Epithelial cell of proximal tubule (primary cell): ENCODE data around the gene TEX10. TPM values are rescaled to one million over a fixed set of nuclear protein-coding genes. Genes with fewer than 3 reads are reported as not detected.
"Not testable (repeated sequence)": the region's sequence is repeated elsewhere in the genome, so short reads cannot be mapped to it uniquely, and the experiment has no call there.

Experiments
- DNase-seq: peaks from one replicate; pipeline ENCODE4 v3.0.0-alpha.2; 2011; ENCODE audit warnings: low read depth
- H3K4me3 ChIP-seq: 2 replicates; pipeline ENCODE4 v1.5.1; 2011; ENCODE audit warnings: low read depth, mild to moderate bottlenecking, low read length
- total RNA-seq: library from RNA; depleted of rRNA; stranded (reverse); fragments of >200 nt; gene quantifications from 2 replicates; pipeline ENCODE4 v1.2.3, GENCODE V29; 2015
- TF ChIP-seq, protein P1 (sequence below): conservative IDR thresholded peaks from 2 replicates; pipeline ENCODE4 v1.5.1; 2012; ENCODE audit warnings: low read depth, mild to moderate bottlenecking, low read length

TEX10 gene
- total RNA-seq, 1 donor from 2014 or later = 25.9 TPM

GRCh38 chr9:100350188-100350587 lies 2.6 kb downstream of the TEX10 start:
- TF ChIP-seq, protein P1, sequence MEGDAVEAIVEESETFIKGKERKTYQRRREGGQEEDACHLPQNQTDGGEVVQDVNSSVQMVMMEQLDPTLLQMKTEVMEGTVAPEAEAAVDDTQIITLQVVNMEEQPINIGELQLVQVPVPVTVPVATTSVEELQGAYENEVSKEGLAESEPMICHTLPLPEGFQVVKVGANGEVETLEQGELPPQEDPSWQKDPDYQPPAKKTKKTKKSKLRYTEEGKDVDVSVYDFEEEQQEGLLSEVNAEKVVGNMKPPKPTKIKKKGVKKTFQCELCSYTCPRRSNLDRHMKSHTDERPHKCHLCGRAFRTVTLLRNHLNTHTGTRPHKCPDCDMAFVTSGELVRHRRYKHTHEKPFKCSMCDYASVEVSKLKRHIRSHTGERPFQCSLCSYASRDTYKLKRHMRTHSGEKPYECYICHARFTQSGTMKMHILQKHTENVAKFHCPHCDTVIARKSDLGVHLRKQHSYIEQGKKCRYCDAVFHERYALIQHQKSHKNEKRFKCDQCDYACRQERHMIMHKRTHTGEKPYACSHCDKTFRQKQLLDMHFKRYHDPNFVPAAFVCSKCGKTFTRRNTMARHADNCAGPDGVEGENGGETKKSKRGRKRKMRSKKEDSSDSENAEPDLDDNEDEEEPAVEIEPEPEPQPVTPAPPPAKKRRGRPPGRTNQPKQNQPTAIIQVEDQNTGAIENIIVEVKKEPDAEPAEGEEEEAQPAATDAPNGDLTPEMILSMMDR = no peak
- H3K4me3 ChIP-seq = peak overlapping the region; percentile 32
- peak; percentile 9 for DNase-seq

DNA sequence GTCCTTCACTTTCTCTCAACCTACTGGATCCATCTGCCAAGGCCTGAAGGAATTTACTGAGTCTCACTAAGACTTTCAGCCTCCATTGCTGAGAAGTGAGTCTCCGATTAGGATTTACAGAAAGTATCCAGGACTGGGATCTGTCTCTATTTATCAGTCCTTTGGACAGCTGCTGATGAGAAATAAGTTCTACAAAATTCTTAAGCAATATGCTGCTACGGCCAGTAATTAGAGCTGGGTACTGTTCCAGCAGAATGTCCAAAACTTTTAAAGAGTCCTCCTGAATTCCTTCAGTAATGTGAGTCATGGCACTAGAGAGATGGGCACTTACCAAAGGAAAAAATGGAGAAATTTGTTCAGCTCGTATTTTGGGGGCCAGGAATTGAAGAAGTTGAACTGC lies 5.9 kb downstream of the TEX10 start:
- DNase-seq = no peak
- TF ChIP-seq, protein P1 = no peak
- no peak overlapping the region for H3K4me3 ChIP-seq

DNA sequence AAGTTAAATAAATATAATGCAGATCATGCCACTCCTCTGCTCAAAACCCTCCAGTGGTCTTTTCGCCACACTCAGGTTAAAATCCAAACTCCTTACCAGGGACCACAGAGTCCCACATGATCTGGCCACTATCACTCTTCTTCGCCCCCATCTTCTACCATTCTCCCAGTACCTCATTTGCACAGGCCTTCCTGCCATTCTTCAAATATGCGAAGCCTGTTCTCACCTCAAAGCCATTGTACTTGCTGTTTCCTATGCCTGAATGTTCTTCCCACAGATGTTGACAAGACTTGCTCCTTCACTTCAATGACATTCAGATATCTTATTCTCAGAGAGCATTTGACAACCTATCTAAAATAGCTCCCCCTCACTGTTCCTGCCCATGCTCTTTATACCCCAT lies 10.9 kb downstream of the TEX10 start:
- no peak overlapping the region for H3K4me3 ChIP-seq
- no peak for DNase-seq
- TF ChIP-seq, protein P1 = no peak

- DNase-seq = no peak
- no peak overlapping the region for H3K4me3 ChIP-seq
- TF ChIP-seq, protein P1 = no peak
Observed at GRCh38 chr9:100340224-100340623, 12.5 kb downstream of the TEX10 start.

DNA sequence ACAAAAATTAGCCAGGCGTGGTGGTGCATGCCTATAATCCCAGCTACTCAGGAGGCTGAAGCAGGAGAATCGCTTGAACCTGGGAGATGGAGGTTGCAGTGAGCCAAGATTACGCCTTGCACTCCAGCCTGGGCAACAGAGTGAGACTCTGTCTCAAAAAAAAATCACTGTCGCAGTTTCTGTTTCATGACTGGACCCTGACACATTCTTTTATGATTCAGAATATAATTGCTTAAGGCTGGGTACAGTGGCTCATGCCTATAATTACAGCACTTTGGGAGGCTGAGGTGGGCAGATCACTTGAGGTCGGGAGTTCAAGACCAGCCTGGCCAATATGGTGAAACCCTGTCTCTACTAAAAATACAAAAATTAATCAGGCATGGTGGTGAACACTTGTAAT lies 14.0 kb downstream of the TEX10 start:
- not testable (repeated sequence) for H3K4me3 ChIP-seq, DNase-seq

- no peak for DNase-seq
- TF ChIP-seq, protein P1 = peak; percentile 56
- H3K4me3 ChIP-seq = no peak overlapping the region
Observed at GRCh38 chr9:100324594-100325200, 28.0 kb downstream of the TEX10 start.

DNA sequence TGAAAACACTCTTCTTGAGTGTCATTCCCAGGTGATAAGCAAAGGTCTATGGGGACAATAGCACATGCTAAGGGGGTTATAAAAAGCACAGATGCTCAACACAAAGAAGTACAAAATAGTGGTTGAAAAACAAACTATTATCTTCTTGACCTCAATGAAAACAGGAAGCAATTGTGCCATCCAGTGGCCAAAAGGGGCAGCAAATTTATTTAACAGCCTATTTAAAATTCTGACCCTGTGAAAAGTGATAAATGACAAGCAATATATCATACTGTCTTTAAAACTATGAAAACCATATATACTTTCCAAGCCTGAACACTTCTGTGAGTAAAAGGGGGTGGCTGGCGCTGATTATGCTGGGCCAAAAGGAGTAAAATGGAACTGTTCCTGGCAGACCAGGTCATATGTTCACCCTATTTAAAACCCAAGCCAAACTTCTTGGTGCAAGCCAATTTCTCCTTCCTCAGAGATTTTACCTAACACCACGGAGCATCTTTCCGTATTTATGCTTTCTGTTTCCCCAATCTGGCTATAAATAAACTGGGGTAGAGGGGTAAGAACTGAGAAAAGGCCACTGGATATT lies 29.7 kb downstream of the TEX10 start:
- TF ChIP-seq, protein P1 = peak; percentile 73

More for the DNA sequence above, 29.7 kb downstream of the TEX10 start:
- no peak for DNase-seq
- H3K4me3 ChIP-seq = no peak overlapping the region
